Activated T-cell treated with anti-CD3 and anti-CD28 coated beads, Interleukin-2, amount 50 U/mL, for 48 hours (primary cell): ENCODE results near the gene MRPL34.
"Not testable (repeated sequence)": the region's sequence is repeated elsewhere in the genome, so short reads cannot be mapped to it uniquely, and the experiment has no call there.

ENCODE experiments used
- DNase-seq, 2 experiments: peaks; one replicate each; pipeline ENCODE4 v3.0.0-alpha.2; 2020

MRPL34 gene

GRCh38 chr19:17305517-17306284 is at the start of gene MRPL34:
Gene MRPL34, plus strand, starts transcription at chr19:17305872. Its CDS starts 21 bp downstream, at chr19:17305893.
- DNase-seq: peak; percentile 95 to 97

GRCh38 chr19:17256130-17256529 is 49.5 kb upstream of the MRPL34 start:
- no peak for DNase-seq

GRCh38 chr19:17259118-17259780 is 46.4 kb upstream of the MRPL34 start:
- no peak for DNase-seq

GRCh38 chr19:17259934-17260333 is 45.7 kb upstream of the MRPL34 start:
- DNase-seq: no peak

- peak; percentile 94 to 95 for DNase-seq
Observed at GRCh38 chr19:17260842-17261325, 44.8 kb upstream of the MRPL34 start.

- DNase-seq: no peak
Observed at GRCh38 chr19:17262557-17262956, 43.1 kb upstream of the MRPL34 start.

- no peak for DNase-seq
Observed at GRCh38 chr19:17263712-17264640, 41.7 kb upstream of the MRPL34 start.

- no peak for DNase-seq
Observed at GRCh38 chr19:17264641-17264979, 41.1 kb upstream of the MRPL34 start, which contains the start of gene USHBP1. Gene USHBP1, minus strand, starts transcription at chr19:17264745. Its CDS starts 446 bp downstream, at chr19:17264299.

GRCh38 chr19:17266026-17266425 is 39.6 kb upstream of the MRPL34 start:
- no peak for DNase-seq

GRCh38 chr19:17266589-17266974 is 39.1 kb upstream of the MRPL34 start:
- DNase-seq: no peak

GRCh38 chr19:17266975-17267788 is 38.5 kb upstream of the MRPL34 start, which contains the start of gene BABAM1:
Gene BABAM1, plus strand, starts transcription at chr19:17267443. Its CDS starts 1,364 bp downstream, at chr19:17268807.
- DNase-seq: peak; percentile 92 to 94

- DNase-seq: no peak
Observed at GRCh38 chr19:17268754-17269153, 36.9 kb upstream of the MRPL34 start.

GRCh38 chr19:17274892-17275291 is 30.8 kb upstream of the MRPL34 start:
- not testable (repeated sequence) for DNase-seq

- DNase-seq: no peak
Observed at GRCh38 chr19:17275441-17276175, 30.1 kb upstream of the MRPL34 start.

GRCh38 chr19:17279436-17279835 is 26.2 kb upstream of the MRPL34 start:
- DNase-seq: no peak

GRCh38 chr19:17281391-17282304 is 24.0 kb upstream of the MRPL34 start, which contains the start of gene ANKLE1:
Gene ANKLE1, plus strand, starts transcription at chr19:17281901. Its CDS starts 20 bp downstream, at chr19:17281921.
- peak; percentile 58 to 68 for DNase-seq

GRCh38 chr19:17282488-17283125 is 23.1 kb upstream of the MRPL34 start:
- DNase-seq: peak; percentile 84 to 89

- no peak for DNase-seq
Observed at GRCh38 chr19:17283504-17283996, 22.1 kb upstream of the MRPL34 start.

GRCh38 chr19:17285415-17286135 is 20.1 kb upstream of the MRPL34 start:
- no peak for DNase-seq
